GM12801 (cell line): ENCODE measurements around the gene CEL.

Experiments used
- TF ChIP-seq, protein P1 (sequence below): IDR thresholded peaks from one replicate; pipeline ENCODE4 v1.5.1; 2011; ENCODE audit warnings: control low read depth; ENCODE audit not compliant: insufficient read length; ENCODE audit errors: extremely low read depth

The CEL gene

DNA sequence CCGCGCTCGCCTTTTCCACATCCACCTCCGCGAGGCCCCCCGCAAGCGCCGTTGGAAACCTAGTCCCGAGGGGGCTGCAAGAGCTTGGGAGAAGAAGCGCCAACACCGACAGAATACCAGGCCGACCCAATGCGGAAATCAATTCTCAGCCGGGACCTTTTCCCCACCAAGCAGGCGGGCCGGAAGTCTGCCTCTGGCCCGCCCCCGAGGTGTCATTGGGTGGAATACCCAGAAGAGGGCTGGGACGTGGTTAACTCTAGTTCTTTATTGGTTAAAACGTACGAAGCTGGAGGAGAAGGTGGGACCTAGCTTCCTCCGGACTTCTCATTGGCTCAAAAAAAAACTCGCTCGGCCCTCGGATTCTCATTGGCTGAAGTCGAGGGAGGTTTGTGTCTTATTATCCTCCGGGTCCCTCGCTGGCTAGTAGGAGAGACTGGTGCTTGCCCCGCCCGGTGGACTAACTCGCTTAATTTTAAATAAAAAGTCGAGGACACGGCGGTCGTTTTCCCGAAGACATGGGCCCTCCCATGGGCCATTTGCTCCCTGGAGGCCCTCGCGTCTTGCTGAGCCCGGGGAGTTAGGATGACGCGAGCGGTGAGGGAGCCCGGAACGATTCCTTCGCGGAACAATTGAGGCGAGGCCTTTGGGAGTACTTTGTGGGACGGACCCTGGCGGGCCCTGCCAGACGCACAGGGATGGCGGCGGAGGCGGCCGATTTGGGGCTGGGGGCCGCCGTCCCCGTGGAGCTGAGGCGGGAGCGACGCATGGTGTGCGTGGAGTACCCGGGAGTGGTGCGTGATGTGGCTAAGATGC is 31.3 kb upstream of the CEL start, which contains the start of gene GTF3C5:
Gene GTF3C5, plus strand, starts transcription at position 681 of the 813 bp plus-strand sequence. Its CDS starts 15 bp downstream, at position 696.
- TF ChIP-seq, protein P1, sequence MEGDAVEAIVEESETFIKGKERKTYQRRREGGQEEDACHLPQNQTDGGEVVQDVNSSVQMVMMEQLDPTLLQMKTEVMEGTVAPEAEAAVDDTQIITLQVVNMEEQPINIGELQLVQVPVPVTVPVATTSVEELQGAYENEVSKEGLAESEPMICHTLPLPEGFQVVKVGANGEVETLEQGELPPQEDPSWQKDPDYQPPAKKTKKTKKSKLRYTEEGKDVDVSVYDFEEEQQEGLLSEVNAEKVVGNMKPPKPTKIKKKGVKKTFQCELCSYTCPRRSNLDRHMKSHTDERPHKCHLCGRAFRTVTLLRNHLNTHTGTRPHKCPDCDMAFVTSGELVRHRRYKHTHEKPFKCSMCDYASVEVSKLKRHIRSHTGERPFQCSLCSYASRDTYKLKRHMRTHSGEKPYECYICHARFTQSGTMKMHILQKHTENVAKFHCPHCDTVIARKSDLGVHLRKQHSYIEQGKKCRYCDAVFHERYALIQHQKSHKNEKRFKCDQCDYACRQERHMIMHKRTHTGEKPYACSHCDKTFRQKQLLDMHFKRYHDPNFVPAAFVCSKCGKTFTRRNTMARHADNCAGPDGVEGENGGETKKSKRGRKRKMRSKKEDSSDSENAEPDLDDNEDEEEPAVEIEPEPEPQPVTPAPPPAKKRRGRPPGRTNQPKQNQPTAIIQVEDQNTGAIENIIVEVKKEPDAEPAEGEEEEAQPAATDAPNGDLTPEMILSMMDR, result no peak

GRCh38 chr9:133031130-133031422 is 30.7 kb upstream of the CEL start:
- TF ChIP-seq, protein P1, result no peak

GRCh38 chr9:133031496-133031911 is 30.3 kb upstream of the CEL start:
- TF ChIP-seq, protein P1, result no peak

DNA sequence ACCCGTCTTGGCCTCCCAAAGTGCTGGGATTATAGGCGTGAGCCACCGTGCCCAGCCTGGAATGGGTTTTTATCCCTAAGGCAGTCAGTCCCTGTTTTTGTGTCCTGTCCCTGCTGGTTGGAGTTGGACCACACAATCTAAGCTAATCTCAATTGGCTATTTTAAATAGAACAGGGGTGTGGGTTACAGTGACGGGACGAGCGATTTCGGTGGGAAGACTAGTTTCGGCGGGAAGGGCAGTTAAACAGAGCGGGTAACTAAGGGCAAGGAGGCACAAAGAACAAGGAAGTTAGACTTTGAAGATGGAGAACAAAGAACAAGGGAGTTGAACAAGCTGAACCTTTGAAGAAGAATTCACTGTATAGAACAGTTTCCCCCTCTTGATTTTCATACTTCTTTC is 29.6 kb upstream of the CEL start:
- TF ChIP-seq, protein P1, result no peak

DNA sequence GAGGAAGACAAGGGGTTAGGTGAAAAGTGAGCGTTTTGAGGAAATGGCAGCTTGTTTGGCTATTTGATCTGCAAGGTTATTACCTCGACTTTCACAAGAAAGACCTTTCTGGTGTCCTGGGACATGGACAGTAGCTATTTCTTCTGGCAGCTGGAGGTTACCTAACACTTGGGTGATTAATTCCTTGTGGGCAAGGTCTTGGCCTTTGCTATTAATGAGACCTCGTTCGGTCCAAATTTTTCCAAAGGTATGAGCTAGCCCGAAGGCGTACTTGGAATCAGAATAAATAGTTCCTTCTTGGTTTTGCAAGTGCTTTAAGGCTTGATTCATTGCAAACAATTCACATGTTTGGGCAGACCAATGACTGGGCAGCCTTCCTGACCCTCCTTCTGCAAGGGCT is 26.1 kb upstream of the CEL start:
- TF ChIP-seq, protein P1, result no peak

GRCh38 chr9:133037775-133038515 is 23.8 kb upstream of the CEL start:
- TF ChIP-seq, protein P1, result no peak

DNA sequence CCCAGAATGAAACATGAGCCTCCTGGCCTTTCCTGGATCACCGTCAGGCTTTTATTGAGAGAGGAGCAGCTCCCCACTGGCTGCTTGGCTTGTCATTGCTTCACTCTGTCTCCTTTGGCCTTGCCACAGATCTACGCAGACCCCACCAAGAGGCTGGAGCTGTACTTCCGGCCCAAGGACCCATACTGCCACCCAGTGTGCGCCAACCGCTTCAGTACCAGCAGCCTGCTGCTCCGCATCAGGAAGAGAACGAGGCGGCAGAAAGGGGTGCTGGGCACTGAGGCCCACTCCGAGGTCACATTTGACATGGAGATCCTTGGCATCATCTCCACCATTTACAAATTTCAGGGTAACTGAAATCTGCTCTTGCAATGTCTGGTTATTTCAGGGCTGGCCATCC is 19.8 kb upstream of the CEL start:
- TF ChIP-seq, protein P1, result no peak
